Stimulated activated naive CD8-positive, alpha-beta T cell treated with anti-CD3 and anti-CD28 coated beads, Interleukin-15, Interleukin-2, amounts not matched to agents 100 U/mL and 50 U/mL, for 24 hours (primary cell): ENCODE results near the gene SPAG17.

ENCODE experiments used
- ATAC-seq: fragments of 150-1000 bp; cut with Tn5 transposase; one replicate; pipeline ENCODE4 v1.10.0; 2021
- DNase-seq: peaks from one replicate; pipeline ENCODE4 v3.0.0; 2021

SPAG17 gene

GRCh38 chr1:118118873-118119463 is 66.1 kb downstream of the SPAG17 start:
- ATAC-seq (no peak), DNase-seq (no peak)

- DNase-seq: no peak
Observed at GRCh38 chr1:118118469-118118868, 66.6 kb downstream of the SPAG17 start.

GRCh38 chr1:118117521-118117920 is 67.5 kb downstream of the SPAG17 start:
- no peak for ATAC-seq
- DNase-seq: no peak

More at GRCh38 chr1:118118469-118118868, 66.6 kb downstream of the SPAG17 start:
- ATAC-seq: no peak

- DNase-seq (no peak), ATAC-seq (no peak)
Observed at GRCh38 chr1:118116909-118117308, 68.1 kb downstream of the SPAG17 start.

GRCh38 chr1:118116401-118116800 is 68.6 kb downstream of the SPAG17 start:
- DNase-seq: no peak
- ATAC-seq: no peak

- no peak for DNase-seq
- no peak for ATAC-seq
Observed at GRCh38 chr1:118115567-118116295, 69.3 kb downstream of the SPAG17 start.

GRCh38 chr1:118113261-118113660 is 71.8 kb downstream of the SPAG17 start:
- ATAC-seq (no peak), DNase-seq (no peak)

GRCh38 chr1:118110580-118110979 is 74.4 kb downstream of the SPAG17 start:
- ATAC-seq (no peak), DNase-seq (no peak)

GRCh38 chr1:118104951-118105350 is 80.1 kb downstream of the SPAG17 start:
- DNase-seq: no peak
- ATAC-seq: no peak

- ATAC-seq: no peak
- DNase-seq: no peak
Observed at GRCh38 chr1:118102445-118102844, 82.6 kb downstream of the SPAG17 start.

GRCh38 chr1:118101999-118102398 is 83.0 kb downstream of the SPAG17 start:
- no peak for DNase-seq
- ATAC-seq: no peak

GRCh38 chr1:118101515-118101844 is 83.5 kb downstream of the SPAG17 start:
- no peak for ATAC-seq
- no peak for DNase-seq

GRCh38 chr1:118100686-118101514 is 84.1 kb downstream of the SPAG17 start:
- ATAC-seq (no peak), DNase-seq (no peak)

GRCh38 chr1:118099686-118100085 is 85.3 kb downstream of the SPAG17 start:
- no peak for DNase-seq
- ATAC-seq: no peak

- ATAC-seq (no peak), DNase-seq (no peak)
Observed at GRCh38 chr1:118097622-118098348, 87.2 kb downstream of the SPAG17 start.

GRCh38 chr1:118093017-118093416 is 92.0 kb downstream of the SPAG17 start:
- ATAC-seq (no peak), DNase-seq (no peak)

- no peak for ATAC-seq
- DNase-seq: no peak
Observed at GRCh38 chr1:118090130-118090529, 94.9 kb downstream of the SPAG17 start.

- ATAC-seq (no peak), DNase-seq (no peak)
Observed at GRCh38 chr1:118085365-118085764, 99.7 kb downstream of the SPAG17 start.

GRCh38 chr1:118084400-118084799 is 100.6 kb downstream of the SPAG17 start:
- no peak for ATAC-seq

GRCh38 chr1:118082984-118083383 is 102.0 kb downstream of the SPAG17 start:
- DNase-seq: no peak
- no peak for ATAC-seq

More at GRCh38 chr1:118084400-118084799, 100.6 kb downstream of the SPAG17 start:
- DNase-seq: no peak

- ATAC-seq (no peak), DNase-seq (no peak)
Observed at GRCh38 chr1:118081387-118081786, 103.6 kb downstream of the SPAG17 start.

- no peak for ATAC-seq
- no peak for DNase-seq
Observed at GRCh38 chr1:118077331-118078045, 107.5 kb downstream of the SPAG17 start.
